Esophagus muscularis mucosa (tissue), 3 donors: ENCODE data around the gene HYCC2.

Experiments
- CTCF ChIP-seq, 3 experiments: fragments of 200-600 bp in 2 of 3; fragments of 450-650 bp in 1 of 3; sonication (generic) in 2 of 3; IDR thresholded peaks; one replicate each; pipeline ENCODE4 v1.5.1; 2017 to 2019; ENCODE audit warnings: antibody characterized with exemption in 3 of 3, mild to moderate bottlenecking in 2 of 3, moderate library complexity in 1 of 3
- POLR2A ChIP-seq: fragments of 450-650 bp; IDR thresholded peaks from one replicate; pipeline ENCODE4 v1.6.1; 2017; ENCODE audit warnings: antibody characterized with exemption, moderate library complexity, mild to moderate bottlenecking, low read depth

GRCh38 chr2:201059961-201060755 is 11.3 kb downstream of the HYCC2 start:
- no peak for TF ChIP-seq CTCF (IDR thresholded peaks at IDR 0.05)
- no peak for TF ChIP-seq POLR2A
